Measurements from ENCODE around the gene C3orf20. TPM values are rescaled to one million over a fixed set of nuclear protein-coding genes. Genes with fewer than 3 reads are reported as not detected.
A peak's percentile ranks its signal among the peaks of the same experiment; 100 is the strongest.

C3orf20 gene
- total and polyA plus RNA-seq, 2 experiments from 2014 or later = not detected

DNA sequence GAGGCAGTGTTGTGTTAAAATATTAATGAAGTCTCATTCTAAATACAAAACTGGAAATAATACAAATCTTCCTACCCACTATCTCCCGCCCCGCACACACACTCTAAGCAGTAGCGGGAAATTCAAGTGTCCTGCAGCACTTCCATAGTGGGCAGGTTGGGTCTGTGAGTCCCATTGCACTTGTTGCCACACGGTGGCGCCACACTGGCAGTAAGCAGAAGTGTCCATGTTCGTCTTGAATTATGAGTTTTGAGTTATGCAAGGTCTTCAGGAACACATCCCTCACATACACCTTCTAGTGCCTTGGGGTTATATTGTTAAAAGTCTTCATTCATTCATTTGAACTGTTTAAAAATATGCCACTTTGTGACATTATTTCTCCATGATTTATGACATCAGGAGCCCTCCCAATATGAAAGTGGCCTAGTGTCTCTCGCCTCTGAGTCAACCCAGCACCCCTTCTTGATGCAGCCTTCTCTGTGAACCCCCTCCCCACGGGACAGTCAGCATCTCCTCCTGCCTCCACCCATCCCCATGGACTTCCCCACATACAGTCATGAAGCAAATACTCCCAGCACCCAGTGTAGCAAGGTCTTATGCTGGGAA, 41.0 kb upstream of the C3orf20 start:
- H3K4me1 Mint-ChIP-seq = peaks cover 8% of the 10 kb centered on the region; the same call in 2 of the 3 replicates
- Histone ChIP-seq H3K4me3 (no peak overlapping the region), H3F3A (replicated peaks; ENCODE audit: low read depth) (no peaks in the 10 kb centered on the region), H3K27me3 (ENCODE audit: insufficient read depth) (no peaks in the 10 kb centered on the region), H3K9me2 (ENCODE audit: insufficient read depth) (no peaks in the 10 kb centered on the region), H3K79me2 (replicated peaks; ENCODE audit: insufficient read depth) (no peaks in the 10 kb centered on the region), H3K36me3 (ENCODE audit: insufficient read depth) (no peaks in the 10 kb centered on the region), H3K4me1 (ENCODE audit: insufficient read depth) (no peaks in the 10 kb centered on the region), H4K20me1 (replicated peaks; ENCODE audit: insufficient read depth) (no peaks in the 10 kb centered on the region), H3K27ac (ENCODE audit: low read depth) (no peak overlapping the region), H3K4me2 (no peak overlapping the region), H2AFZ (no peak overlapping the region)
- ATAC-seq (peak; percentile 91), DNase-seq (ENCODE audit: low spot score) (peak; percentile 80)
- H3K36me3 Mint-ChIP-seq (ENCODE audit: low read depth) = no peaks in the 10 kb centered on the region
- H3K9me3 Mint-ChIP-seq = no peaks in the 10 kb centered on the region
- TF ChIP-seq ZNF331 (CRISPR knock-in tag; IDR thresholded peaks at IDR 0.05; ENCODE audit: low read depth) = no peak
- no peak for TF ChIP-seq POLR2AphosphoS5 (IDR thresholded peaks at IDR 0.05; ENCODE audit: low read depth)
- TF ChIP-seq, protein P1, sequence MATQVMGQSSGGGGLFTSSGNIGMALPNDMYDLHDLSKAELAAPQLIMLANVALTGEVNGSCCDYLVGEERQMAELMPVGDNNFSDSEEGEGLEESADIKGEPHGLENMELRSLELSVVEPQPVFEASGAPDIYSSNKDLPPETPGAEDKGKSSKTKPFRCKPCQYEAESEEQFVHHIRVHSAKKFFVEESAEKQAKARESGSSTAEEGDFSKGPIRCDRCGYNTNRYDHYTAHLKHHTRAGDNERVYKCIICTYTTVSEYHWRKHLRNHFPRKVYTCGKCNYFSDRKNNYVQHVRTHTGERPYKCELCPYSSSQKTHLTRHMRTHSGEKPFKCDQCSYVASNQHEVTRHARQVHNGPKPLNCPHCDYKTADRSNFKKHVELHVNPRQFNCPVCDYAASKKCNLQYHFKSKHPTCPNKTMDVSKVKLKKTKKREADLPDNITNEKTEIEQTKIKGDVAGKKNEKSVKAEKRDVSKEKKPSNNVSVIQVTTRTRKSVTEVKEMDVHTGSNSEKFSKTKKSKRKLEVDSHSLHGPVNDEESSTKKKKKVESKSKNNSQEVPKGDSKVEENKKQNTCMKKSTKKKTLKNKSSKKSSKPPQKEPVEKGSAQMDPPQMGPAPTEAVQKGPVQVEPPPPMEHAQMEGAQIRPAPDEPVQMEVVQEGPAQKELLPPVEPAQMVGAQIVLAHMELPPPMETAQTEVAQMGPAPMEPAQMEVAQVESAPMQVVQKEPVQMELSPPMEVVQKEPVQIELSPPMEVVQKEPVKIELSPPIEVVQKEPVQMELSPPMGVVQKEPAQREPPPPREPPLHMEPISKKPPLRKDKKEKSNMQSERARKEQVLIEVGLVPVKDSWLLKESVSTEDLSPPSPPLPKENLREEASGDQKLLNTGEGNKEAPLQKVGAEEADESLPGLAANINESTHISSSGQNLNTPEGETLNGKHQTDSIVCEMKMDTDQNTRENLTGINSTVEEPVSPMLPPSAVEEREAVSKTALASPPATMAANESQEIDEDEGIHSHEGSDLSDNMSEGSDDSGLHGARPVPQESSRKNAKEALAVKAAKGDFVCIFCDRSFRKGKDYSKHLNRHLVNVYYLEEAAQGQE (IDR thresholded peaks at IDR 0.05; ENCODE audit: unreplicated experiment) = no peak
- TF ChIP-seq NANOG (IDR thresholded peaks at IDR 0.05; ENCODE audit: borderline replicate concordance) = no peak
- no peak for TF ChIP-seq CREB1 (CRISPR knock-in tag; IDR thresholded peaks at IDR 0.05; ENCODE audit: low read depth)
- TF ChIP-seq, protein P2, sequence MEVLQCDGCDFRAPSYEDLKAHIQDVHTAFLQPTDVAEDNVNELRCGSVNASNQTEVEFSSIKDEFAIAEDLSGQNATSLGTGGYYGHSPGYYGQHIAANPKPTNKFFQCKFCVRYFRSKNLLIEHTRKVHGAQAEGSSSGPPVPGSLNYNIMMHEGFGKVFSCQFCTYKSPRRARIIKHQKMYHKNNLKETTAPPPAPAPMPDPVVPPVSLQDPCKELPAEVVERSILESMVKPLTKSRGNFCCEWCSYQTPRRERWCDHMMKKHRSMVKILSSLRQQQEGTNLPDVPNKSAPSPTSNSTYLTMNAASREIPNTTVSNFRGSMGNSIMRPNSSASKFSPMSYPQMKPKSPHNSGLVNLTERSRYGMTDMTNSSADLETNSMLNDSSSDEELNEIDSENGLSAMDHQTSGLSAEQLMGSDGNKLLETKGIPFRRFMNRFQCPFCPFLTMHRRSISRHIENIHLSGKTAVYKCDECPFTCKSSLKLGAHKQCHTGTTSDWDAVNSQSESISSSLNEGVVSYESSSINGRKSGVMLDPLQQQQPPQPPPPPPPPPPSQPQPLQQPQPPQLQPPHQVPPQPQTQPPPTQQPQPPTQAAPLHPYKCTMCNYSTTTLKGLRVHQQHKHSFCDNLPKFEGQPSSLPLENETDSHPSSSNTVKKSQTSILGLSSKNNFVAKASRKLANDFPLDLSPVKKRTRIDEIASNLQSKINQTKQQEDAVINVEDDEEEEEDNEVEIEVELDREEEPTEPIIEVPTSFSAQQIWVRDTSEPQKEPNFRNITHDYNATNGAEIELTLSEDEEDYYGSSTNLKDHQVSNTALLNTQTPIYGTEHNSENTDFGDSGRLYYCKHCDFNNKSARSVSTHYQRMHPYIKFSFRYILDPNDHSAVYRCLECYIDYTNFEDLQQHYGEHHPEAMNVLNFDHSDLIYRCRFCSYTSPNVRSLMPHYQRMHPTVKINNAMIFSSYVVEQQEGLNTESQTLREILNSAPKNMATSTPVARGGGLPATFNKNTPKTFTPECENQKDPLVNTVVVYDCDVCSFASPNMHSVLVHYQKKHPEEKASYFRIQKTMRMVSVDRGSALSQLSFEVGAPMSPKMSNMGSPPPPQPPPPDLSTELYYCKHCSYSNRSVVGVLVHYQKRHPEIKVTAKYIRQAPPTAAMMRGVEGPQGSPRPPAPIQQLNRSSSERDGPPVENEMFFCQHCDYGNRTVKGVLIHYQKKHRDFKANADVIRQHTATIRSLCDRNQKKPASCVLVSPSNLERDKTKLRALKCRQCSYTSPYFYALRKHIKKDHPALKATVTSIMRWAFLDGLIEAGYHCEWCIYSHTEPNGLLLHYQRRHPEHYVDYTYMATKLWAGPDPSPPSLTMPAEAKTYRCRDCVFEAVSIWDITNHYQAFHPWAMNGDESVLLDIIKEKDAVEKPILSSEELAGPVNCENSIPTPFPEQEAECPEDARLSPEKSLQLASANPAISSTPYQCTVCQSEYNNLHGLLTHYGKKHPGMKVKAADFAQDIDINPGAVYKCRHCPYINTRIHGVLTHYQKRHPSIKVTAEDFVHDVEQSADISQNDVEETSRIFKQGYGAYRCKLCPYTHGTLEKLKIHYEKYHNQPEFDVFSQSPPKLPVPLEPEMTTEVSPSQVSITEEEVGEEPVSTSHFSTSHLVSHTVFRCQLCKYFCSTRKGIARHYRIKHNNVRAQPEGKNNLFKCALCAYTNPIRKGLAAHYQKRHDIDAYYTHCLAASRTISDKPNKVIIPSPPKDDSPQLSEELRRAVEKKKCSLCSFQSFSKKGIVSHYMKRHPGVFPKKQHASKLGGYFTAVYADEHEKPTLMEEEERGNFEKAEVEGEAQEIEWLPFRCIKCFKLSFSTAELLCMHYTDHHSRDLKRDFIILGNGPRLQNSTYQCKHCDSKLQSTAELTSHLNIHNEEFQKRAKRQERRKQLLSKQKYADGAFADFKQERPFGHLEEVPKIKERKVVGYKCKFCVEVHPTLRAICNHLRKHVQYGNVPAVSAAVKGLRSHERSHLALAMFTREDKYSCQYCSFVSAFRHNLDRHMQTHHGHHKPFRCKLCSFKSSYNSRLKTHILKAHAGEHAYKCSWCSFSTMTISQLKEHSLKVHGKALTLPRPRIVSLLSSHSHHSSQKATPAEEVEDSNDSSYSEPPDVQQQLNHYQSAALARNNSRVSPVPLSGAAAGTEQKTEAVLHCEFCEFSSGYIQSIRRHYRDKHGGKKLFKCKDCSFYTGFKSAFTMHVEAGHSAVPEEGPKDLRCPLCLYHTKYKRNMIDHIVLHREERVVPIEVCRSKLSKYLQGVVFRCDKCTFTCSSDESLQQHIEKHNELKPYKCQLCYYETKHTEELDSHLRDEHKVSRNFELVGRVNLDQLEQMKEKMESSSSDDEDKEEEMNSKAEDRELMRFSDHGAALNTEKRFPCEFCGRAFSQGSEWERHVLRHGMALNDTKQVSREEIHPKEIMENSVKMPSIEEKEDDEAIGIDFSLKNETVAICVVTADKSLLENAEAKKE (CRISPR knock-in tag; IDR thresholded peaks at IDR 0.05) = no peak
- no peak for TF ChIP-seq JUNB (IDR thresholded peaks at IDR 0.05; ENCODE audit: unreplicated experiment)
- TF ChIP-seq EZH2phosphoT487 (IDR thresholded peaks at IDR 0.05; ENCODE audit: unreplicated experiment) = no peak
- TF ChIP-seq, protein P3, sequence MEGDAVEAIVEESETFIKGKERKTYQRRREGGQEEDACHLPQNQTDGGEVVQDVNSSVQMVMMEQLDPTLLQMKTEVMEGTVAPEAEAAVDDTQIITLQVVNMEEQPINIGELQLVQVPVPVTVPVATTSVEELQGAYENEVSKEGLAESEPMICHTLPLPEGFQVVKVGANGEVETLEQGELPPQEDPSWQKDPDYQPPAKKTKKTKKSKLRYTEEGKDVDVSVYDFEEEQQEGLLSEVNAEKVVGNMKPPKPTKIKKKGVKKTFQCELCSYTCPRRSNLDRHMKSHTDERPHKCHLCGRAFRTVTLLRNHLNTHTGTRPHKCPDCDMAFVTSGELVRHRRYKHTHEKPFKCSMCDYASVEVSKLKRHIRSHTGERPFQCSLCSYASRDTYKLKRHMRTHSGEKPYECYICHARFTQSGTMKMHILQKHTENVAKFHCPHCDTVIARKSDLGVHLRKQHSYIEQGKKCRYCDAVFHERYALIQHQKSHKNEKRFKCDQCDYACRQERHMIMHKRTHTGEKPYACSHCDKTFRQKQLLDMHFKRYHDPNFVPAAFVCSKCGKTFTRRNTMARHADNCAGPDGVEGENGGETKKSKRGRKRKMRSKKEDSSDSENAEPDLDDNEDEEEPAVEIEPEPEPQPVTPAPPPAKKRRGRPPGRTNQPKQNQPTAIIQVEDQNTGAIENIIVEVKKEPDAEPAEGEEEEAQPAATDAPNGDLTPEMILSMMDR (conservative IDR thresholded peaks at IDR 0.05; ENCODE audit: low read depth in 2 of 2) = peak; percentile 95 to 97
- peaks cover 4% of the 10 kb centered on the region for H3K27me3 Mint-ChIP-seq (ENCODE audit: insufficient read depth, low read depth, poor library complexity)
- H3K27ac Mint-ChIP-seq = no peak overlapping the region
- no peak overlapping the region for H3K4me3 Mint-ChIP-seq
